ENCODE results near the gene CCT5.
"Not testable (repeated sequence)": the region's sequence is repeated elsewhere in the genome, so short reads cannot be mapped to it uniquely, and the experiment has no call there.

The CCT5 gene

GRCh38 chr5:10277773-10278630 lies 27.9 kb downstream of the CCT5 start:
- DNase-seq (ENCODE audit: low read depth in 2 of 2), result no peak

- DNase-seq (ENCODE audit: low read depth in 2 of 2), result no peak
Observed at GRCh38 chr5:10278658-10279279, 28.7 kb downstream of the CCT5 start.

- DNase-seq (ENCODE audit: low read depth in 2 of 2), result no peak
Observed at GRCh38 chr5:10279328-10279727, 29.2 kb downstream of the CCT5 start.

- no peak for DNase-seq (ENCODE audit: low read depth in 2 of 2)
Observed at GRCh38 chr5:10279925-10280720, 30.0 kb downstream of the CCT5 start.

- peak; percentile 39 to 74 for DNase-seq (ENCODE audit: low read depth in 2 of 2)
Observed at GRCh38 chr5:10283927-10284635, 34.0 kb downstream of the CCT5 start.

- not testable (repeated sequence) for DNase-seq (ENCODE audit: low read depth in 2 of 2)
Observed at GRCh38 chr5:10285362-10285761, 35.3 kb downstream of the CCT5 start.

GRCh38 chr5:10286162-10286861 lies 36.2 kb downstream of the CCT5 start:
- DNase-seq (ENCODE audit: low read depth in 2 of 2), result no peak

- DNase-seq (ENCODE audit: low read depth in 2 of 2), result no peak
Observed at GRCh38 chr5:10286862-10287227, 36.8 kb downstream of the CCT5 start.

- DNase-seq (ENCODE audit: low read depth in 2 of 2), result no peak
Observed at GRCh38 chr5:10288592-10289219, 38.6 kb downstream of the CCT5 start.

GRCh38 chr5:10289353-10289752 lies 39.3 kb downstream of the CCT5 start:
- DNase-seq (ENCODE audit: low read depth in 2 of 2), result no peak

- DNase-seq (ENCODE audit: low read depth in 2 of 2), result no peak
Observed at GRCh38 chr5:10289991-10290390, 39.9 kb downstream of the CCT5 start.

- no peak for DNase-seq (ENCODE audit: low read depth in 2 of 2)
Observed at GRCh38 chr5:10290438-10290837, 40.4 kb downstream of the CCT5 start.

GRCh38 chr5:10291692-10292339 lies 41.7 kb downstream of the CCT5 start:
- DNase-seq (ENCODE audit: low read depth in 2 of 2), result no peak

GRCh38 chr5:10293907-10294662 lies 44.0 kb downstream of the CCT5 start:
- DNase-seq (ENCODE audit: low read depth in 2 of 2), result no peak

- no peak for DNase-seq (ENCODE audit: low read depth in 2 of 2)
Observed at GRCh38 chr5:10295619-10296326, 45.7 kb downstream of the CCT5 start.

GRCh38 chr5:10297646-10298204 lies 47.6 kb downstream of the CCT5 start:
- DNase-seq (ENCODE audit: low read depth in 2 of 2), result no peak

GRCh38 chr5:10300246-10300645 lies 50.2 kb downstream of the CCT5 start:
- no peak for DNase-seq (ENCODE audit: low read depth in 2 of 2)

- DNase-seq (ENCODE audit: low read depth in 2 of 2), result no peak
Observed at GRCh38 chr5:10301266-10301665, 51.2 kb downstream of the CCT5 start.
